Measurements from ENCODE around the gene CEP57L1. TPM values are rescaled to one million over a fixed set of nuclear protein-coding genes. Genes with fewer than 3 reads are reported as not detected.

CEP57L1 gene
- total RNA-seq, 6 donors from 2014 or later: 6.8 to 34.6 (median 12.8) TPM

DNA sequence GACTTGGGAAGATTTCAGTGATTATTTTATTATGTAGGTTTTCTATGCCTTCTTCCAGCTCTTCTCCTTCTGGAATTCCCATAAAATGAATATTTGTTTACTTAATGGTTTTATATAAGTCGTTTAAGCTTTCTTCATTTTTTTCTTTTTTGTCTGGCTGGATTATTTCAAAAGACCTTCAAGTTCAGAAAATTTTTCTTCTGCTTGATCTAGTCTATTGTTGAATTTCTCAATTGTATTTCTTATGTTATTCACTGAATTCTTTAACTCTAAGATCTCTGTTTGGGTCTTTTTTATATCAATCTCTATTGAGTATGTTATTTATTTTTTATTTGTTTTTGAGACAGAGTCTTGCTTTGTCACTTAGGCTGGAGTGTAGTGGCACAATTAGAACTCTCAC lies 117.4 kb downstream of the CEP57L1 start:
- no peaks in the 10 kb centered on the region for H3K4me1 ChIP-seq
- H3K27me3 ChIP-seq: no peaks in the 10 kb centered on the region
- no peak for ATAC-seq (ENCODE audit: low FRiP score in 2 of 2)
- peaks cover 0 to 5% (median 2%) of the 10 kb centered on the region in 4 donors for H3K9me3 ChIP-seq
- WGBS, 2 donors: 79 to 86% methylated on average over 1 of the region's 1 CpG
- H3K36me3 ChIP-seq: no peaks in the 10 kb centered on the region
- TF ChIP-seq CTCF (IDR thresholded peaks at IDR 0.05) (no peak), POLR2A (IDR thresholded peaks at IDR 0.05) (no peak), EP300 (IDR thresholded peaks at IDR 0.05) (no peak), POLR2AphosphoS5 (IDR thresholded peaks at IDR 0.05) (no peak)
- H3K4me3 ChIP-seq: no peak overlapping the region
- H3K27ac ChIP-seq: no peak overlapping the region
- no peak for DNase-seq

Small RNAs within 50 kb of the gene (small RNA-seq; reads per million reads assigned to genes)
- gene RNU6-653P: 0 reads per million in 4 donors

Other genes with a start within 250 kb of the CEP57L1 start
- 10 to 100 TPM in 2 of 6 donors, 1 to 10 TPM in 4; 4.1 to 24.0 (median 7.8) TPM for gene ARMC2, start 247.1 kb upstream of the CEP57L1 start, total RNA-seq
- 10 to 100 TPM; 26.4 to 71.2 (median 31.3) TPM for gene SESN1, start 661 bp upstream of the CEP57L1 start, total RNA-seq

All from upper lobe of left lung (tissue), 6 donors.